ENCODE results near the gene SHROOM1.
A peak's percentile ranks its signal among the peaks of the same experiment; 100 is the strongest.

The SHROOM1 gene

GRCh38 chr5:132827943-132828673, 2.3 kb downstream of the SHROOM1 start:
- no peak for TF ChIP-seq POLR2A (IDR thresholded peaks at IDR 0.05; ENCODE audit: low read depth, low read length)
- no peak for FAIRE-seq
- DNase-seq (ENCODE audit: insufficient read length, low spot score), result no peak

- FAIRE-seq (no peak), DNase-seq (ENCODE audit: insufficient read length, low spot score) (no peak)
- TF ChIP-seq SPI1 (IDR thresholded peaks at IDR 0.05; ENCODE audit: low read depth, low read length) (no peak), POLR2A (IDR thresholded peaks at IDR 0.05; ENCODE audit: low read depth, low read length) (no peak), POU2F2 (IDR thresholded peaks at IDR 0.05; ENCODE audit: low read depth, low read length) (no peak), PAX5 (IDR thresholded peaks at IDR 0.05; ENCODE audit: insufficient read depth, low read length, severe bottlenecking) (no peak), POLR2AphosphoS5 (IDR thresholded peaks at IDR 0.05; ENCODE audit: low read depth, low read length) (no peak), TAF1 (IDR thresholded peaks at IDR 0.05; ENCODE audit: low read depth, low read length) (no peak)
Observed at GRCh38 chr5:132826424-132827082, 3.9 kb downstream of the SHROOM1 start.

- DNase-seq (ENCODE audit: insufficient read length, low spot score) (no peak), FAIRE-seq (peak; percentile 54)
- TF ChIP-seq TAF1 (IDR thresholded peaks at IDR 0.05; ENCODE audit: low read depth, low read length) (no peak), POU2F2 (IDR thresholded peaks at IDR 0.05; ENCODE audit: low read depth, low read length) (no peak), PAX5 (IDR thresholded peaks at IDR 0.05; ENCODE audit: insufficient read depth, low read length, severe bottlenecking) (no peak), POLR2A (IDR thresholded peaks at IDR 0.05; ENCODE audit: low read depth, low read length) (no peak), POLR2AphosphoS5 (IDR thresholded peaks at IDR 0.05; ENCODE audit: low read depth, low read length) (no peak), SPI1 (IDR thresholded peaks at IDR 0.05; ENCODE audit: low read depth, low read length) (no peak)
Observed at GRCh38 chr5:132825834-132826391, 4.5 kb downstream of the SHROOM1 start.

- TF ChIP-seq TAF1 (IDR thresholded peaks at IDR 0.05; ENCODE audit: low read depth, low read length) (no peak), POU2F2 (IDR thresholded peaks at IDR 0.05; ENCODE audit: low read depth, low read length) (no peak)
- FAIRE-seq (no peak), DNase-seq (ENCODE audit: insufficient read length, low spot score) (no peak)
Observed at GRCh38 chr5:132825033-132825833, 5.2 kb downstream of the SHROOM1 start.

GRCh38 chr5:132824426-132824825, 6.0 kb downstream of the SHROOM1 start:
- FAIRE-seq (no peak), DNase-seq (ENCODE audit: insufficient read length, low spot score) (no peak)
- TF ChIP-seq SPI1 (IDR thresholded peaks at IDR 0.05; ENCODE audit: low read depth, low read length) (no peak), POLR2A (IDR thresholded peaks at IDR 0.05; ENCODE audit: low read depth, low read length) (no peak), PAX5 (IDR thresholded peaks at IDR 0.05; ENCODE audit: insufficient read depth, low read length, severe bottlenecking) (no peak), TAF1 (IDR thresholded peaks at IDR 0.05; ENCODE audit: low read depth, low read length) (no peak), POLR2AphosphoS5 (IDR thresholded peaks at IDR 0.05; ENCODE audit: low read depth, low read length) (no peak), POU2F2 (IDR thresholded peaks at IDR 0.05; ENCODE audit: low read depth, low read length) (no peak)

GRCh38 chr5:132823481-132824050, 6.9 kb downstream of the SHROOM1 start:
- TF ChIP-seq PAX5 (IDR thresholded peaks at IDR 0.05; ENCODE audit: insufficient read depth, low read length, severe bottlenecking) (no peak), POLR2A (IDR thresholded peaks at IDR 0.05; ENCODE audit: low read depth, low read length) (no peak), POLR2AphosphoS5 (IDR thresholded peaks at IDR 0.05; ENCODE audit: low read depth, low read length) (no peak), TAF1 (IDR thresholded peaks at IDR 0.05; ENCODE audit: low read depth, low read length) (no peak), SPI1 (IDR thresholded peaks at IDR 0.05; ENCODE audit: low read depth, low read length) (no peak), POU2F2 (IDR thresholded peaks at IDR 0.05; ENCODE audit: low read depth, low read length) (no peak)
- DNase-seq (ENCODE audit: insufficient read length, low spot score) (no peak), FAIRE-seq (no peak)

- FAIRE-seq (peak; percentile 88), DNase-seq (ENCODE audit: insufficient read length, low spot score) (no peak)
- TF ChIP-seq POLR2AphosphoS5 (IDR thresholded peaks at IDR 0.05; ENCODE audit: low read depth, low read length) (no peak), PAX5 (IDR thresholded peaks at IDR 0.05; ENCODE audit: insufficient read depth, low read length, severe bottlenecking) (no peak), TAF1 (IDR thresholded peaks at IDR 0.05; ENCODE audit: low read depth, low read length) (no peak), SPI1 (IDR thresholded peaks at IDR 0.05; ENCODE audit: low read depth, low read length) (no peak), POU2F2 (IDR thresholded peaks at IDR 0.05; ENCODE audit: low read depth, low read length) (no peak), POLR2A (IDR thresholded peaks at IDR 0.05; ENCODE audit: low read depth, low read length) (no peak)
Observed at GRCh38 chr5:132822650-132823480, 7.6 kb downstream of the SHROOM1 start.

- DNase-seq (ENCODE audit: insufficient read length, low spot score), result no peak
- TF ChIP-seq POLR2AphosphoS5 (IDR thresholded peaks at IDR 0.05; ENCODE audit: low read depth, low read length) (no peak), POU2F2 (IDR thresholded peaks at IDR 0.05; ENCODE audit: low read depth, low read length) (no peak), SPI1 (IDR thresholded peaks at IDR 0.05; ENCODE audit: low read depth, low read length) (no peak), POLR2A (IDR thresholded peaks at IDR 0.05; ENCODE audit: low read depth, low read length) (no peak), TAF1 (IDR thresholded peaks at IDR 0.05; ENCODE audit: low read depth, low read length) (no peak), PAX5 (IDR thresholded peaks at IDR 0.05; ENCODE audit: insufficient read depth, low read length, severe bottlenecking) (no peak)
- FAIRE-seq, result peak; percentile 5
Observed at GRCh38 chr5:132821791-132822190, 8.7 kb downstream of the SHROOM1 start.
